HG02623 (cell line): ENCODE results near the gene TNFRSF14.

Experiments
- ATAC-seq: cut with Tn5 transposase; IDR thresholded peaks from one replicate; pipeline ENCODE4 v1.9.1; 2021; ENCODE audit warnings: moderate library complexity; ENCODE audit not compliant: unreplicated experiment

Gene TNFRSF14

GRCh38 chr1:2611621-2612437 is 55.7 kb downstream of the TNFRSF14 start:
- no peak for ATAC-seq

- no peak for ATAC-seq
Measured at GRCh38 chr1:2612591-2613365, 56.6 kb downstream of the TNFRSF14 start.
